CD4-positive, alpha-beta T cell treated with Interleukin-17A for 4 hours (primary cell): ENCODE measurements around the gene AGPAT3.

Source experiments
- DNase-seq: peaks from one replicate; pipeline ENCODE4 v3.0.0-alpha.2; 2020; ENCODE audit warnings: mixed read lengths

Gene AGPAT3

GRCh38 chr21:43866260-43866629 lies 1.2 kb downstream of the AGPAT3 start:
- DNase-seq = peak; percentile 52

- DNase-seq = peak; percentile 46
These were observed 1.8 kb downstream of the AGPAT3 start for GRCh38 chr21:43866659-43867331.

- no peak for DNase-seq
These were observed 2.3 kb downstream of the AGPAT3 start for GRCh38 chr21:43867332-43867703.

- no peak for DNase-seq
These were observed 2.9 kb downstream of the AGPAT3 start for GRCh38 chr21:43867948-43868347.

GRCh38 chr21:43868461-43868860 lies 3.4 kb downstream of the AGPAT3 start:
- no peak for DNase-seq

- no peak for DNase-seq
These were observed 4.7 kb downstream of the AGPAT3 start for GRCh38 chr21:43869486-43870325.

- no peak for DNase-seq
These were observed 6.5 kb downstream of the AGPAT3 start for GRCh38 chr21:43871487-43871886.

GRCh38 chr21:43872531-43873197 lies 7.6 kb downstream of the AGPAT3 start:
- DNase-seq = no peak

- no peak for DNase-seq
These were observed 8.7 kb downstream of the AGPAT3 start for GRCh38 chr21:43873673-43874072.

GRCh38 chr21:43874085-43874805 lies 9.2 kb downstream of the AGPAT3 start:
- DNase-seq = no peak

- no peak for DNase-seq
These were observed 11.6 kb downstream of the AGPAT3 start for GRCh38 chr21:43876605-43877004.

- DNase-seq = no peak
These were observed 13.0 kb downstream of the AGPAT3 start for GRCh38 chr21:43877936-43878575.

GRCh38 chr21:43879348-43880110 lies 14.5 kb downstream of the AGPAT3 start:
- DNase-seq = no peak

- DNase-seq = no peak
These were observed 15.3 kb downstream of the AGPAT3 start for GRCh38 chr21:43880111-43880985.

GRCh38 chr21:43881283-43881682 lies 16.3 kb downstream of the AGPAT3 start:
- DNase-seq = no peak

- no peak for DNase-seq
These were observed 16.9 kb downstream of the AGPAT3 start for GRCh38 chr21:43881935-43882334.

GRCh38 chr21:43882952-43883545 lies 18.0 kb downstream of the AGPAT3 start:
- DNase-seq = no peak

GRCh38 chr21:43884012-43884860 lies 19.2 kb downstream of the AGPAT3 start:
- DNase-seq = peak; percentile 50

GRCh38 chr21:43884861-43885417 lies 19.9 kb downstream of the AGPAT3 start:
- no peak for DNase-seq
